ENCODE results near the gene CALR3.
"Not testable (repeated sequence)": the region's sequence is repeated elsewhere in the genome, so short reads cannot be mapped to it uniquely, and the experiment has no call there.

CALR3 gene

GRCh38 chr19:16495982-16496612 lies at the start of gene CALR3, which contains the start of gene C19orf44:
CALR3 (minus strand) TSS chr19:16496167; CDS start chr19:16496129, 38 bp downstream.
C19orf44 (plus strand) TSS chr19:16496394; CDS start chr19:16500793, 4,399 bp downstream.
- in situ Hi-C loops (cut with MboI; ENCODE audit: low pct_unique_long_range_greater_than_20kb, low sequenced_read_pairs), result no loop called here
- DNase-seq, result peak; percentile 99

GRCh38 chr19:16544473-16545231 lies 48.7 kb upstream of the CALR3 start:
- in situ Hi-C loops (cut with MboI; ENCODE audit: low pct_unique_long_range_greater_than_20kb, low sequenced_read_pairs), result no loop called here
- DNase-seq, result no peak

GRCh38 chr19:16543734-16544133 lies 47.8 kb upstream of the CALR3 start:
- DNase-seq; in situ Hi-C loops (cut with MboI; ENCODE audit: low pct_unique_long_range_greater_than_20kb, low sequenced_read_pairs): not testable (repeated sequence)

GRCh38 chr19:16542910-16543472 lies 47.0 kb upstream of the CALR3 start:
- in situ Hi-C loops (cut with MboI; ENCODE audit: low pct_unique_long_range_greater_than_20kb, low sequenced_read_pairs), result no loop called here
- no peak for DNase-seq

GRCh38 chr19:16542045-16542909 lies 46.3 kb upstream of the CALR3 start, which contains the start of gene CHERP:
CHERP (minus strand) TSS chr19:16542437; CDS start chr19:16542378, 59 bp downstream.
- in situ Hi-C loops (cut with MboI; ENCODE audit: low pct_unique_long_range_greater_than_20kb, low sequenced_read_pairs), result no loop called here
- DNase-seq, result peak; percentile 96

- no peak for DNase-seq
Observed at GRCh38 chr19:16541526-16542044, 45.6 kb upstream of the CALR3 start.

GRCh38 chr19:16540948-16541347 lies 45.0 kb upstream of the CALR3 start:
- DNase-seq, result no peak
- in situ Hi-C loops (cut with MboI; ENCODE audit: low pct_unique_long_range_greater_than_20kb, low sequenced_read_pairs), result no loop called here

More at GRCh38 chr19:16541526-16542044, 45.6 kb upstream of the CALR3 start:
- in situ Hi-C loops (cut with MboI; ENCODE audit: low pct_unique_long_range_greater_than_20kb, low sequenced_read_pairs), result no loop called here

GRCh38 chr19:16537111-16537510 lies 41.1 kb upstream of the CALR3 start:
- no peak for DNase-seq
- in situ Hi-C loops (cut with MboI; ENCODE audit: low pct_unique_long_range_greater_than_20kb, low sequenced_read_pairs), result no loop called here

- no peak for DNase-seq
- in situ Hi-C loops (cut with MboI; ENCODE audit: low pct_unique_long_range_greater_than_20kb, low sequenced_read_pairs), result no loop called here
Observed at GRCh38 chr19:16536130-16536529, 40.2 kb upstream of the CALR3 start.

- in situ Hi-C loops (cut with MboI; ENCODE audit: low pct_unique_long_range_greater_than_20kb, low sequenced_read_pairs), result no loop called here
- DNase-seq, result no peak
Observed at GRCh38 chr19:16535381-16535780, 39.4 kb upstream of the CALR3 start.

- in situ Hi-C loops (cut with MboI; ENCODE audit: low pct_unique_long_range_greater_than_20kb, low sequenced_read_pairs), result no loop called here
- DNase-seq, result no peak
Observed at GRCh38 chr19:16532440-16533234, 36.7 kb upstream of the CALR3 start.

- in situ Hi-C loops (cut with MboI; ENCODE audit: low pct_unique_long_range_greater_than_20kb, low sequenced_read_pairs), result no loop called here
- DNase-seq, result no peak
Observed at GRCh38 chr19:16531380-16531669, 35.4 kb upstream of the CALR3 start.

GRCh38 chr19:16530540-16531379 lies 34.8 kb upstream of the CALR3 start:
- no peak for DNase-seq
- in situ Hi-C loops (cut with MboI; ENCODE audit: low pct_unique_long_range_greater_than_20kb, low sequenced_read_pairs), result no loop called here

GRCh38 chr19:16529466-16530144 lies 33.6 kb upstream of the CALR3 start:
- in situ Hi-C loops (cut with MboI; ENCODE audit: low pct_unique_long_range_greater_than_20kb, low sequenced_read_pairs), result no loop called here
- no peak for DNase-seq

- in situ Hi-C loops (cut with MboI; ENCODE audit: low pct_unique_long_range_greater_than_20kb, low sequenced_read_pairs), result no loop called here
- DNase-seq, result peak; percentile 66
Observed at GRCh38 chr19:16527971-16528521, 32.1 kb upstream of the CALR3 start.

GRCh38 chr19:16527334-16527935 lies 31.5 kb upstream of the CALR3 start:
- DNase-seq, result no peak
- in situ Hi-C loops (cut with MboI; ENCODE audit: low pct_unique_long_range_greater_than_20kb, low sequenced_read_pairs), result no loop called here
